K562 (cell line): Measurements from ENCODE around the gene CDC45. TPM values are rescaled to one million over a fixed set of nuclear protein-coding genes. Genes with fewer than 3 reads are reported as not detected.

Experiments used
- ARID3A ChIP-seq: IDR thresholded peaks from 2 replicates; pipeline ENCODE4 v1.6.1; 2012; ENCODE audit warnings: low read depth, low read length, improper control_type of control experiment, borderline replicate concordance
- COPS2 ChIP-seq: fragments of 450-650 bp; conservative IDR thresholded peaks from 2 replicates; pipeline ENCODE4 v1.6.1; 2016; ENCODE audit warnings: mild to moderate bottlenecking, moderate library complexity
- CREB3L1 ChIP-seq: fragments of 450-650 bp; IDR thresholded peaks from 2 replicates; pipeline ENCODE4 v1.6.1; 2014; ENCODE audit warnings: low read depth, mild to moderate bottlenecking, moderate library complexity, borderline replicate concordance
- FIP1L1 ChIP-seq: fragments of 200-400 bp; formaldehyde crosslinking; IDR thresholded peaks from 2 replicates; pipeline ENCODE4 v1.6.1; 2018; ENCODE audit warnings: mild to moderate bottlenecking, low read depth, low read length; ENCODE audit not compliant: poor library complexity, severe bottlenecking
- GMEB1 ChIP-seq: fragments of 250-450 bp; sonication (Bioruptor Pico); IDR thresholded peaks from 2 replicates; pipeline ENCODE4 v1.4.0; 2020; ENCODE audit warnings: mild to moderate bottlenecking
- HDAC8 ChIP-seq: fragments of 450-650 bp; IDR thresholded peaks from 2 replicates; pipeline ENCODE4 v1.6.1; 2016; ENCODE audit warnings: mild to moderate bottlenecking, missing genetic modification characterization, moderate library complexity, missing compliant biosample characterization
- KDM1A ChIP-seq, 2 experiments: fragments of 450-650 bp; IDR thresholded peaks; 2 replicates each; pipeline ENCODE4 v1.6.1; 2016; ENCODE audit warnings: mild to moderate bottlenecking in 2 of 2
- KLF10 ChIP-seq: fragments of 250-450 bp; sonication (Bioruptor Pico); IDR thresholded peaks from 2 replicates; pipeline ENCODE4 v1.6.1; 2021; ENCODE audit warnings: matching md5 sums
- MXI1 ChIP-seq: IDR thresholded peaks from 2 replicates; pipeline ENCODE4 v1.6.1; 2011; ENCODE audit warnings: low read depth, mild to moderate bottlenecking, improper control_type of control experiment, low read length
- PHF8 ChIP-seq: fragments of 200-600 bp; sonication (generic); IDR thresholded peaks from 2 replicates; pipeline ENCODE4 v1.6.1; 2012; ENCODE audit warnings: mixed run types, mild to moderate bottlenecking, inconsistent platforms, low read length, moderate library complexity, borderline replicate concordance
- PKNOX1 ChIP-seq: fragments of 450-650 bp; IDR thresholded peaks from 2 replicates; pipeline ENCODE4 v1.6.1; 2016
- PTRF ChIP-seq: fragments of 450-650 bp; IDR thresholded peaks from 2 replicates; pipeline ENCODE4 v1.6.1; 2016; ENCODE audit warnings: mild to moderate bottlenecking, missing genetic modification characterization, missing compliant biosample characterization
- PYGO2 ChIP-seq: fragments of 450-650 bp; IDR thresholded peaks from 2 replicates; pipeline ENCODE4 v1.6.1; 2016; ENCODE audit warnings: mild to moderate bottlenecking, missing genetic modification characterization, moderate library complexity, missing compliant biosample characterization
- RBFOX2 ChIP-seq: fragments of 200-400 bp; formaldehyde crosslinking; IDR thresholded peaks from 2 replicates; pipeline ENCODE4 v1.6.1; 2017; ENCODE audit warnings: low read depth, mild to moderate bottlenecking, low read length, moderate library complexity
- SIX5 ChIP-seq, 2 experiments: IDR thresholded peaks; 2 replicates each; pipeline ENCODE4 v1.6.1; 2011; ENCODE audit warnings: low read length in 2 of 2, borderline replicate concordance in 1 of 2, low read depth in 1 of 2, mild to moderate bottlenecking in 1 of 2, moderate library complexity in 1 of 2; ENCODE audit not compliant: insufficient read depth in 1 of 2
- SPI1 ChIP-seq: IDR thresholded peaks from 2 replicates; pipeline ENCODE4 v1.6.1; 2011; ENCODE audit warnings: low read depth, low read length, control low read depth, borderline replicate concordance
- SRSF9 ChIP-seq: fragments of 200-400 bp; formaldehyde crosslinking; IDR thresholded peaks from 2 replicates; pipeline ENCODE4 v1.6.1; 2017; ENCODE audit warnings: low read depth, low read length, borderline replicate concordance
- SUPT5H ChIP-seq: fragments of 450-650 bp; IDR thresholded peaks from 2 replicates; pipeline ENCODE4 v1.6.1; 2016
- ZEB2 ChIP-seq: fragments of 450-650 bp; IDR thresholded peaks from 2 replicates; pipeline ENCODE4 v1.6.1; 2016
- ZNF12 ChIP-seq: sonication (generic); formaldehyde crosslinking; IDR thresholded peaks from 2 replicates; pipeline ENCODE4 v1.4.0; 2020; ENCODE audit warnings: mild to moderate bottlenecking, missing genetic modification reagents
- ZNF212 ChIP-seq: fragments of 450-650 bp; formaldehyde crosslinking; IDR thresholded peaks from 2 replicates; pipeline ENCODE4 v1.4.0; 2020; ENCODE audit warnings: mild to moderate bottlenecking
- ZNF3 ChIP-seq: fragments of 250-450 bp; sonication (Bioruptor Pico); IDR thresholded peaks from 2 replicates; pipeline ENCODE4 v1.5.0; 2021; ENCODE audit warnings: mild to moderate bottlenecking, moderate library complexity
- ZNF764 ChIP-seq: fragments of 250-450 bp; sonication (Bioruptor Pico); IDR thresholded peaks from 2 replicates; pipeline ENCODE4 v1.4.0; 2020; ENCODE audit warnings: low read depth, mild to moderate bottlenecking, moderate library complexity
- ZNF780A ChIP-seq: fragments of 250-450 bp; sonication (Bioruptor Pico); IDR thresholded peaks from 2 replicates; pipeline ENCODE4 v1.5.0; 2021; ENCODE audit warnings: mild to moderate bottlenecking
- polyA plus RNA-seq, 8 experiments: library from polyadenylated mRNA; depleted of rRNA in 4 of 8; stranded (reverse) in 5 of 8; unstranded in 3 of 8; fragments of >200 nt; fragmentation: Nextera tagmentation in 2 of 8; fragmentation: Illumina TruSeq in 1 of 8; extraction: Ambion mirVana in 2 of 8; extraction: Trizol in 1 of 8; gene quantifications; 2 replicates each; pipeline versions ENCODE4 v1.2.1 to v1.2.3, GENCODE V29; 2011 to 2014; ENCODE audit warnings: inconsistent platforms in 1 of 8, missing spikeins in 1 of 8
- total RNA-seq, 7 experiments: library from RNA; depleted of rRNA in 6 of 7; stranded (reverse); fragments of >200 nt in 6 of 7; fragmentation: Illumina TruSeq in 2 of 7; extraction: Trizol in 2 of 7; gene quantifications; 2 replicates each; pipeline versions ENCODE4 v1.2.1 to v1.2.3, GENCODE V29; 2011 to 2021; ENCODE audit warnings: low replicate concordance in 1 of 7

Gene CDC45
- total and polyA plus RNA-seq, 9 of the 15 experiments (the other 6 are each of a cell fraction or from before 2014, with no cell fraction given): 251 to 580 (median 410) TPM

GRCh38 chr22:19446603-19447329 lies 33.0 kb upstream of the CDC45 start (continued):
- TF ChIP-seq GMEB1 (no peak), ZNF780A (CRISPR knock-in tag) (no peak), ZNF212 (CRISPR knock-in tag) (no peak), PTRF (tag) (no peak), COPS2 (no peak), CREB3L1 (no peak), SIX5 (IDR thresholded peaks at IDR 0.05; ENCODE audit: borderline replicate concordance in 1 of 2, insufficient read depth in 1 of 2, low read depth in 1 of 2, low read length in 2 of 2) (no peak), KDM1A (IDR thresholded peaks at IDR 0.05) (no peak), RBFOX2 (no peak), PYGO2 (tag) (no peak), SRSF9 (no peak), FIP1L1 (no peak), ARID3A (no peak), PHF8 (no peak), MXI1 (no peak), ZNF3 (CRISPR knock-in tag) (no peak), KLF10 (CRISPR knock-in tag) (no peak), ZEB2 (peak; percentile 57; the same call in 1 of the 2 replicates), SUPT5H (no peak), HDAC8 (tag) (no peak), PKNOX1 (peak; percentile 48; the same call in 1 of the 2 replicates), ZNF764 (peak; percentile 11; the same call in 1 of the 2 replicates), SPI1 (no peak), ZNF12 (no peak)
